ENCODE data around the gene FNDC3B. TPM values are rescaled to one million over a fixed set of nuclear protein-coding genes. Genes with fewer than 3 reads are reported as not detected.

Gene FNDC3B
- total and polyA plus RNA-seq, 7 donors, result 16.2 to 93.9 (median 50.3) TPM

- Histone ChIP-seq H3K36me3 (no peaks in the 10 kb centered on the region), H3K27me3 (no peaks in the 10 kb centered on the region), H3K27ac (peak overlapping the region in 1 of 4 donors; percentile 36), H3K9me3 (no peaks in the 10 kb centered on the region), H3K4me3 (no peak overlapping the region), H3K4me1 (peaks cover 0 to 69% (median 54%) of the 10 kb centered on the region in 4 donors)
- DNase-seq, result no peak
- WGBS, 2 donors, result 76% methylated on average over 7 of the region's 7 CpGs
- intact Hi-C loops (cut with DNase I), result no loop called here
- no peak for TF ChIP-seq EP300 (IDR thresholded peaks at IDR 0.05)
- no peak for TF ChIP-seq POLR2A (IDR thresholded peaks at IDR 0.05)
- TF ChIP-seq POLR2AphosphoS5 (IDR thresholded peaks at IDR 0.05), result no peak
- TF ChIP-seq CTCF (IDR thresholded peaks at IDR 0.05), result no peak
Observed at GRCh38 chr3:172174513-172175253, 135.3 kb downstream of the FNDC3B start.

GRCh38 chr3:172175254-172175599 is 135.8 kb downstream of the FNDC3B start:
- Histone ChIP-seq H3K27ac (peak overlapping the region in 1 of 4 donors; percentile 36), H3K4me1 (peaks cover 0 to 69% (median 50%) of the 10 kb centered on the region in 4 donors), H3K36me3 (no peaks in the 10 kb centered on the region), H3K9me3 (no peaks in the 10 kb centered on the region), H3K4me3 (no peak overlapping the region), H3K27me3 (no peaks in the 10 kb centered on the region)
- no peak for DNase-seq
- TF ChIP-seq POLR2A (IDR thresholded peaks at IDR 0.05) (no peak), POLR2AphosphoS5 (IDR thresholded peaks at IDR 0.05) (no peak), EP300 (IDR thresholded peaks at IDR 0.05) (no peak), CTCF (IDR thresholded peaks at IDR 0.05) (no peak)
- intact Hi-C loops (cut with DNase I), result no loop called here
- 68 to 74% methylated on average over 3 of the region's 3 CpGs for WGBS, 2 donors

- H3K27ac ChIP-seq, result peak overlapping the region in 1 of 4 donors; percentile 9
- TF ChIP-seq POLR2AphosphoS5 (IDR thresholded peaks at IDR 0.05), result no peak
- TF ChIP-seq CTCF (IDR thresholded peaks at IDR 0.05), result no peak
- no peak for TF ChIP-seq POLR2A (IDR thresholded peaks at IDR 0.05)
- TF ChIP-seq EP300 (IDR thresholded peaks at IDR 0.05), result no peak
- DNase-seq, result no peak
Observed at GRCh38 chr3:172176061-172176770, 136.8 kb downstream of the FNDC3B start.

GRCh38 chr3:172177046-172177445 is 137.7 kb downstream of the FNDC3B start:
- WGBS, 2 donors, result 85 to 88% methylated on average over 3 of the region's 3 CpGs
- no peak overlapping the region for H3K4me3 ChIP-seq
- TF ChIP-seq CTCF (IDR thresholded peaks at IDR 0.05), result no peak
- TF ChIP-seq POLR2AphosphoS5 (IDR thresholded peaks at IDR 0.05), result no peak
- no peak for TF ChIP-seq POLR2A (IDR thresholded peaks at IDR 0.05)
- no peak for TF ChIP-seq EP300 (IDR thresholded peaks at IDR 0.05)
- H3K4me1 ChIP-seq, result peaks cover 0 to 61% (median 39%) of the 10 kb centered on the region in 4 donors
- no peaks in the 10 kb centered on the region for H3K9me3 ChIP-seq
- intact Hi-C loops (cut with DNase I), result no loop called here
- no peaks in the 10 kb centered on the region for H3K36me3 ChIP-seq
- peak overlapping the region in 1 of 4 donors; percentile 15 for H3K27ac ChIP-seq
- H3K27me3 ChIP-seq, result no peaks in the 10 kb centered on the region
- DNase-seq, result no peak

More at GRCh38 chr3:172176061-172176770, 136.8 kb downstream of the FNDC3B start:
- Histone ChIP-seq H3K9me3 (no peaks in the 10 kb centered on the region), H3K36me3 (no peaks in the 10 kb centered on the region), H3K27me3 (no peaks in the 10 kb centered on the region), H3K4me3 (no peak overlapping the region), H3K4me1 (peaks cover 0 to 62% (median 42%) of the 10 kb centered on the region in 4 donors)
- WGBS, 2 donors, result 72 to 79% methylated on average over 3 of the region's 3 CpGs
- intact Hi-C loops (cut with DNase I), result no loop called here
